ENCODE results near the gene HTRA1. TPM values are rescaled to one million over a fixed set of nuclear protein-coding genes. Genes with fewer than 3 reads are reported as not detected.
A peak's percentile ranks its signal among the peaks of the same experiment; 100 is the strongest.

HTRA1 gene
- polyA plus RNA-seq, 3 donors, result 0.84 to 4.7 (median 2.2) TPM

DNA sequence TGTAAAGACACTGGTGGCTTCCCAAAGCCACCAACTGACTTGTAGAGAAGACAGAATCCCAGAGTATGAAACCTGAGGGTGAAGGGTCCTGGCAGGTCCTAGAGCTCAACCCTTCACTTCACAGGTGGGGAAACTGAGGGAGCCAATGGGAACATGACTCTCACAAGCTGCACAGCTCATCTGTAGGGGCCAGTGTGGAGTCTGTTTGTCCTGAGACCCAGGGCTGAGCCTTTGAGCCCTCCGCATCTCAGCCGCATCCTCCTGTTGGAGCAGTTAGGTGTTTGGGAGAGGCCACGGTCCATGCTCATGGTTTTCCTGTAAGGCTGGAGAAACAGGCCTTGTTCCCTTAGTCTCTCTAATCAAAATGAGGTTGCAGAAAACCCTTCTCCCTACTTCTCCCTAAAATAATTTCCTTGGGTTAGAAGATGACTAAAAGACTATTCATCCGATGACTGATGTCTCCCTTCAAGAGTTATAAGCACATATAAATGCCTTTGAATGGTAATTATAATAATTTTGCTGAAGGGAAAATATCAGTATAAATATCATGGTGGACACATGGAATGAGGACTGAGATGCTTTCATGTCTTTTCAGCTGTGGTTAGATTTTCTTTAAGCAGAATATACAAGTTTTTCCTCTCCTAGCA, 10.3 kb downstream of the HTRA1 start:
- H3K27ac Mint-ChIP-seq, result no peak overlapping the region
- peaks cover 70% of the 10 kb centered on the region for H3K4me1 Mint-ChIP-seq
- no peak overlapping the region for H3K4me3 ChIP-seq (replicated peaks in 1 of 3; ENCODE audit: low read depth in 2 of 3, low read length in 3 of 3)
- H3K36me3 ChIP-seq (replicated peaks in 1 of 2; ENCODE audit: control insufficient read depth in 1 of 2, insufficient read depth in 2 of 2, low read length in 2 of 2), result no peaks in the 10 kb centered on the region
- no peaks in the 10 kb centered on the region for H3K9me3 Mint-ChIP-seq
- H3K36me3 Mint-ChIP-seq, result peaks cover 3 to 10% of the 10 kb centered on the region in 2 donors
- H3K9ac ChIP-seq (ENCODE audit: insufficient read depth, low read length, poor library complexity, severe bottlenecking), result no peak overlapping the region
- TF ChIP-seq, protein P1, sequence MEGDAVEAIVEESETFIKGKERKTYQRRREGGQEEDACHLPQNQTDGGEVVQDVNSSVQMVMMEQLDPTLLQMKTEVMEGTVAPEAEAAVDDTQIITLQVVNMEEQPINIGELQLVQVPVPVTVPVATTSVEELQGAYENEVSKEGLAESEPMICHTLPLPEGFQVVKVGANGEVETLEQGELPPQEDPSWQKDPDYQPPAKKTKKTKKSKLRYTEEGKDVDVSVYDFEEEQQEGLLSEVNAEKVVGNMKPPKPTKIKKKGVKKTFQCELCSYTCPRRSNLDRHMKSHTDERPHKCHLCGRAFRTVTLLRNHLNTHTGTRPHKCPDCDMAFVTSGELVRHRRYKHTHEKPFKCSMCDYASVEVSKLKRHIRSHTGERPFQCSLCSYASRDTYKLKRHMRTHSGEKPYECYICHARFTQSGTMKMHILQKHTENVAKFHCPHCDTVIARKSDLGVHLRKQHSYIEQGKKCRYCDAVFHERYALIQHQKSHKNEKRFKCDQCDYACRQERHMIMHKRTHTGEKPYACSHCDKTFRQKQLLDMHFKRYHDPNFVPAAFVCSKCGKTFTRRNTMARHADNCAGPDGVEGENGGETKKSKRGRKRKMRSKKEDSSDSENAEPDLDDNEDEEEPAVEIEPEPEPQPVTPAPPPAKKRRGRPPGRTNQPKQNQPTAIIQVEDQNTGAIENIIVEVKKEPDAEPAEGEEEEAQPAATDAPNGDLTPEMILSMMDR (IDR thresholded peaks at IDR 0.05), result no peak
- H3K4me3 Mint-ChIP-seq, result peak overlapping the region in 1 of 2 donors; percentile 47
- peaks cover 46 to 54% of the 10 kb centered on the region in 2 donors for H3K4me1 ChIP-seq (ENCODE audit: control insufficient read depth in 1 of 2, insufficient read depth in 2 of 2, low read length in 2 of 2)
- H4K20me1 ChIP-seq (ENCODE audit: insufficient read depth, low read length), result no peaks in the 10 kb centered on the region
- H3K27ac ChIP-seq (ENCODE audit: low read depth in 1 of 2, low read length in 2 of 2), result no peak overlapping the region
- peaks cover 25 to 41% (median 41%) of the 10 kb centered on the region in 3 donors for H3K27me3 Mint-ChIP-seq (ENCODE audit: low read depth in 3 of 3)
- peaks cover 3 to 26% of the 10 kb centered on the region in 2 donors for H3K27me3 ChIP-seq (ENCODE audit: control insufficient read depth in 2 of 2, insufficient read depth in 2 of 2, low read length in 2 of 2)
- no peak for DNase-seq
- intact Hi-C loops (cut with micrococcal nuclease), result no loop called here
- no peak overlapping the region for H3K4me2 ChIP-seq (replicated peaks; ENCODE audit: extremely low read depth, low read length, poor library complexity, severe bottlenecking)
- WGBS (ENCODE audit: insufficient coverage), result no CpG with 5 or more reads among the region's 4 CpGs
- no peaks in the 10 kb centered on the region for H3K9me3 ChIP-seq (replicated peaks in 1 of 2; ENCODE audit: control insufficient read depth in 1 of 2, insufficient read depth in 1 of 2, low read length in 2 of 2)
- H3K79me2 ChIP-seq (ENCODE audit: insufficient read depth, low read length), result no peaks in the 10 kb centered on the region
- no peak overlapping the region for H2AFZ ChIP-seq (ENCODE audit: insufficient read depth, low read depth, low read length, poor library complexity, severe bottlenecking)

DNA sequence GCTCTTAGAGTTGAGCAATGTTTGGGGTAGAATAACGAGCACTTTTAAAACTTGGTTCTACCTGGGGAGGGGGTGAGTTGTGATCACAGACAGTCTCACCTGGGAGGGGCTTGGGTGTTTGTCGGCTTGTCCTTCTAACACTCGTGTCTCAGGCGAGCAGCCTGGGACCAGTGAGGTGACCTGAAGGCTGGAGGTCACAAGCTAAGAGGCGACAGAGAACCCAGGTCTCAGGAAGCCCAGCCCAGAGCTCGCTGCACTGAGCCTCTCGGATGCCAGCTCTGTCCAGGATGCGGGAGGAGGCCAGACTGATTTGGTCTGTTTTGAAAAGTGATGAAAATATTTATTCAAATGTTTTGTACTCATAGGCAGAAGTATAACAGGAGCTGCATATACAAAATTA, 11.8 kb downstream of the HTRA1 start:
- peaks cover 28 to 46% (median 41%) of the 10 kb centered on the region in 3 donors for H3K27me3 Mint-ChIP-seq (ENCODE audit: low read depth in 3 of 3)

More for the DNA sequence above, 11.8 kb downstream of the HTRA1 start:
- H3K27ac ChIP-seq (ENCODE audit: low read depth in 1 of 2, low read length in 2 of 2), result no peak overlapping the region
- no peaks in the 10 kb centered on the region for H3K36me3 ChIP-seq (replicated peaks in 1 of 2; ENCODE audit: control insufficient read depth in 1 of 2, insufficient read depth in 2 of 2, low read length in 2 of 2)
- no peak overlapping the region for H3K4me2 ChIP-seq (replicated peaks; ENCODE audit: extremely low read depth, low read length, poor library complexity, severe bottlenecking)
- intact Hi-C loops (cut with micrococcal nuclease), result no loop called here
- no peaks in the 10 kb centered on the region for H4K20me1 ChIP-seq (ENCODE audit: insufficient read depth, low read length)
- peaks cover 3 to 26% of the 10 kb centered on the region in 2 donors for H3K27me3 ChIP-seq (ENCODE audit: control insufficient read depth in 2 of 2, insufficient read depth in 2 of 2, low read length in 2 of 2)
- DNase-seq, result no peak
- peaks cover 31 to 40% of the 10 kb centered on the region in 2 donors for H3K4me1 ChIP-seq (ENCODE audit: control insufficient read depth in 1 of 2, insufficient read depth in 2 of 2, low read length in 2 of 2)
- no peaks in the 10 kb centered on the region for H3K9me3 ChIP-seq (replicated peaks in 1 of 2; ENCODE audit: control insufficient read depth in 1 of 2, insufficient read depth in 1 of 2, low read length in 2 of 2)
- Mint-ChIP-seq H3K9me3 (no peaks in the 10 kb centered on the region), H3K36me3 (peaks cover 0 to 10% of the 10 kb centered on the region in 2 donors), H3K27ac (no peak overlapping the region), H3K4me1 (peaks cover 55% of the 10 kb centered on the region), H3K4me3 (peak overlapping the region in 1 of 2 donors; percentile 63)
- no peaks in the 10 kb centered on the region for H3K79me2 ChIP-seq (ENCODE audit: insufficient read depth, low read length)
- no peak overlapping the region for H3K4me3 ChIP-seq (replicated peaks in 1 of 3; ENCODE audit: low read depth in 2 of 3, low read length in 3 of 3)
- H3K9ac ChIP-seq (ENCODE audit: insufficient read depth, low read length, poor library complexity, severe bottlenecking), result no peak overlapping the region
- 92% methylated on average over 6 of the region's 8 CpGs for WGBS (ENCODE audit: insufficient coverage)
- TF ChIP-seq, protein P1 (IDR thresholded peaks at IDR 0.05), result no peak
- no peak overlapping the region for H2AFZ ChIP-seq (ENCODE audit: insufficient read depth, low read depth, low read length, poor library complexity, severe bottlenecking)
